ENCODE measurements around the gene TSPAN9.

TSPAN9 gene

GRCh38 chr12:3304436-3305165 lies 227.4 kb downstream of the TSPAN9 start:
- DNase-seq, result peak; percentile 72

DNA sequence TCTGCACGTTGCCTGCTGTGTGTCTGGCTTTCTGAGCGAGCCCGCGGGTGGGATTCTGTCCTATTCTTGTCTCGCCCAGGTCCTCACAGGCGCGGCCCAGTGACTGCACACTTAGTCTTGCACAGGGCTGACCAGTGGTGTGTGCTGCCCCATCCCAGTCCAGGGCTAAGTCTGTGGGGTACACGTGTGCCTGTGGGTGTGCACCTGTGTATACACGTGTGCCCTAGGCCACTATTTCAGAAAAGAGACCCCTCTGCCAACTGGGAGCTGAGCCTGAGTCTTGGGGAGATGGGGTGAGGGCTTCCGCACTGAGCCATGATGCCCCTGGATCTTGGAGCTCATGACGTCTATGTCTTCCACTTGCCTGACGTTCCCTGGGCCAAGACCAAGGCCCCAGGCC lies 228.3 kb downstream of the TSPAN9 start:
- no peak for DNase-seq

- DNase-seq, result no peak
Observed at GRCh38 chr12:3305904-3306619, 228.9 kb downstream of the TSPAN9 start.

- DNase-seq, result peak; percentile 21
Observed at GRCh38 chr12:3307389-3307788, 230.2 kb downstream of the TSPAN9 start.

- DNase-seq, result no peak
Observed at GRCh38 chr12:3308063-3308462, 230.9 kb downstream of the TSPAN9 start.

DNA sequence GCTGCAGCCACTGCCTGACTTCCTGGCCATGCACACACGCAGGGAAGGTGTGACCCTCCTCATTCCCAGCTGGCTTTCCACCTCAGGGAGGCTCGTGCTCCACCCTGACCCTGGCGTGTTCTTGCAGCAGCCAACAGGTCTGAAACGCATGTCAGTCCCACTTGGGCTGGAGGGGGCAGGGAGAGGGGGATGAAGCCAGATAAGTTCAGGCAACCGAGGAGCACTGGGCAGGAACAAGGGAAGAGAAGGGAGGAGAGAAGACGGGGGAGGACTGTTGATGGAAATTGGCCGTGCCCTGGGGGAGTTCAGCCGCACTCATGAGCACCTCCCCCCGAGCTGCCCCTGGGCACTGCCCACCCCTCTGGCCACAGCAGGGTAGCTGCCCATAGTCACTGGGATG lies 231.4 kb downstream of the TSPAN9 start:
- DNase-seq, result no peak

DNA sequence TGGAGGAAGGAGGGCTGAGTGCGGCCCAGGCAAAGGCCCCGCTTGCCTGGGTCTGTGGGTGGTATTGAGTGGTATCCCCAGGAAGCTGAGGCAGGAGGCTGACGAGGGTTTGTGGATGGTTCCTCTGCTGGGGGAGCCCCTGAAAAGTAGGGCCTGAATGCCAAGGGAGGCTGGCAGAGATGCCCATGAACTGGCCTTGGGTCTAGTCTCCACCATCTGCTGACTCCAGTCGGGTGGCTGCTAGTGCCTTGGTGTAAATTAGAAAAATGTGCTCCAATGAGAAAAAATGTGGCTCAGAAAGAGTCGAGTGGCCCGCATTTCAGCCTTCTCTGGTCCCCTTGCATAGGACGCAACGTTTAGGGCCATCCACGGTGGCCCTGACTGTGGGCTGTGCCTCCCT lies 232.6 kb downstream of the TSPAN9 start:
- DNase-seq, result no peak

DNA sequence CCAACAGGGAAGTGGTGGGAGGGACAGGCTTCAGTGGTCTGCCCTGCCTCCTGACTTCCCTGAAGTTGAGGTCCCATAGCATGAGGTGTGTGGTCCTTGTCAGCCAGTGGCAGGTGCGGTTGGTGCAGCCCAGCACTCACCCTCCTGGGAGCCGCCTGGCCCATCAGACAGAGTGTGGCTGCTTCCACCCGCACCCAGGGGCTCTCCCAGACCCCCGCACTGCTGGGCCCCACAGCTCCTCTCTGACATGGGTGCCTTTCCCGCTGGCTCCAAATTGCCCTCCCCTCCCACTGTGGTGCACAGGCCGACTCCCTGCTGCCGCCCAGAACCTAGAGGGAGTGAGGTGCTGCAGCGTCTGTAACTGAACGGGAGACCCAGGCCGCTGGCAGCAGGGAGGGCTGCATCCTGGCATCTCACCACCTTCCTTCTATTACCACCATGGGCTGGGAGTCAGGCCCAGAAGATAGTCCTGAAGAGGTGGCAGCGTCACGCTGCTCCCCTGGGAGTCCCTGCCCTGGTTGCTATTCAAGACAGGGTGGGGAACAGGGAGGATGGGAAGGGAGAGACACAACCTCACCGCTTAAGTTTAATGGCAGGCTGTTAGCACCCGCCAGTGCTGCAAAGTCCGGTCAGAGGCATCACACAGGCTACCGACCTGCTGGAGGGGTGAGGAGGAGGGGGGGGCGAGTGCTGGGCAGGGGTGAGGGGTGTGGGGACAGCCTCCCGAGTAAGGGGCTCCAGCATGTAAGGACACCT lies 233.3 kb downstream of the TSPAN9 start:
- DNase-seq, result no peak

DNA sequence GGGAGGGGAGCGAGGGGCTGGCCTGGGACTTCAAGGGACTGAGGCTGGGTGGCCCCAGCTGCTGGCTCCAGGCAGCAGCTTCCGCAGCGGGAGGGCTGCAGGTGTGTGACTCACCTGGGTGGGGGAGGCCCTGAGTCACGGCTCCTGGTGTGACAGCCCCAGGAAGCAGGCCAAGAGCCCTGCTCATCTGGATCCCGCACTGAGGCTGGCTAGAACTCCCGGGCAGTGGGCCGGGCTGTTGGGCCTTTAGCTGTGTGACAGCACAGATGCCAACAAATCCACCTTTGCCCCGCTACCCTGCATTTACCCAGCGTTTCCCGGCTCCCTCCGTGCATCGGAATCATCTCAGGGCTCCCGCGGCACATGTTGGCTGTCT lies 233.8 kb downstream of the TSPAN9 start:
- DNase-seq, result no peak

- DNase-seq, result no peak
Observed at GRCh38 chr12:3311491-3312103, 234.4 kb downstream of the TSPAN9 start.

- peak; percentile 77 for DNase-seq
Observed at GRCh38 chr12:3313066-3313465, 235.9 kb downstream of the TSPAN9 start.

- no peak for DNase-seq
Observed at GRCh38 chr12:3313675-3314663, 236.8 kb downstream of the TSPAN9 start.

- peak; percentile 25 for DNase-seq
Observed at GRCh38 chr12:3315201-3315661, 238.1 kb downstream of the TSPAN9 start.

DNA sequence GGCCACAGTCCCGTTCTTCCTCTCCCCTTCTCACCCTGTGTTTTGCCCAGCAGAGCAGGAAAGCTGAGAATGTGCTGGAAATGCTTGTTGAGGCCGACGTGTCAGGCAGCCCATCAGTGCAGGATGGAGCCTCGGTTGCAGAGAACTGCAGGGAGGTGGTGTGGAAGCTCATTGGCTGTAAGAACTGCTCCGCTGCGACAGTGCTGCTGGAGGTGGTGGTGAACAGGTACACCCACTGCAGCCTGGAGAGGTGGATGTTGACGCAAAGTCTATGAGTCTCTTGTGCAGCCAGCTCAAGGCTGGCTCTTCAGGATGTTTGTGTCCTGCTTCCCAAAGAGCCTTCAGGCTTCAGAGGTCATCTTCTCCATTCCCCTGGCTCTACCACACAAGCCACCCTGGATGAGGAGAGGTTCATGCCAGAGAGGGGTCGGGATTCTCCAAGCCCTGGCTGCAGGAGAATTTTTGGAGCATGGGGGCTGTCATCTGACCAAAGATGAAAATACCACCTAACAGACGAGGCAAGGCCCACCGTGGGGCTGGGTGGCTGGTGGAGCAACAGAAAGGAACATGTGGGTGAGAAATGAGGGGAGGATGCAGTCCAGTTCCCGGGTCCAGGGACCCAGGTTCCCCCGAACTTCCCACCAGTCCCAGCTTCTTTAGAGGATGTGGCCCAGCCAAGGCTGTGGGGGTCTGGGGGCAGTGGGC lies 239.7 kb downstream of the TSPAN9 start:
- no peak for DNase-seq

- DNase-seq, result no peak
Observed at GRCh38 chr12:3317481-3317815, 240.3 kb downstream of the TSPAN9 start.

DNA sequence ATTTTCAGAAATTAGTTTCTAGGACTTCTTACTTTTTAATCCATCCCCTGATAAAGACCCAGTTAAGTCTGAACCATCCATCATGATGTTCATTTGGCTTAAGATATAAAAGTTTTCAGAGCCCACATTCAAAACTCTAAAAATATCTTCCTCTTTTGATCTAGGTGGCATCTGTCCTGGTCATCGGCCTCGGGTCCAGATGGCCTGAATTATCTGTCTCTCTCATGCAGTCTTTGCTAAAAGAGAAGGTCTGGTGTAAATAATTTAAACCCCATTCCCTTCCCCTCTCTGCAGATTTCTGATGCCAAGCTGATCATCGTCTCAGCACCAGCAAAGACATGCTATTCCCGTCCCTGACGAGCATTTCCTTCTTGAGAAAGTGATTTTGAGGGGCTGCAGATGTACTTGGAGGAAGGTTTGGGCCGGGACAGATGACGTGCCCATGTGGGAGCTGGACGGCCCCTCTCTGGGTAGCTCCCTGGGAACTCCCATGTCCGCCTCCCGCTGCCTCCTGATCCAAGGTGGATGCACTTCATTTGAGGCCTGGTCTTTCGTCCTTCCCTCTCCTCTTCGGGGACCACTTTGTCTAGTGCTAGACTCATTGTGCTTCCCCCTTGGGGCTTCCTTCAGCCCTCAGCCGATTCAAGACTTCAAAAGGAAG lies 240.8 kb downstream of the TSPAN9 start:
- no peak for DNase-seq

- DNase-seq, result no peak
Observed at GRCh38 chr12:3319723-3320492, 242.7 kb downstream of the TSPAN9 start.

GRCh38 chr12:3320881-3321509 lies 243.8 kb downstream of the TSPAN9 start:
- no peak for DNase-seq

DNA sequence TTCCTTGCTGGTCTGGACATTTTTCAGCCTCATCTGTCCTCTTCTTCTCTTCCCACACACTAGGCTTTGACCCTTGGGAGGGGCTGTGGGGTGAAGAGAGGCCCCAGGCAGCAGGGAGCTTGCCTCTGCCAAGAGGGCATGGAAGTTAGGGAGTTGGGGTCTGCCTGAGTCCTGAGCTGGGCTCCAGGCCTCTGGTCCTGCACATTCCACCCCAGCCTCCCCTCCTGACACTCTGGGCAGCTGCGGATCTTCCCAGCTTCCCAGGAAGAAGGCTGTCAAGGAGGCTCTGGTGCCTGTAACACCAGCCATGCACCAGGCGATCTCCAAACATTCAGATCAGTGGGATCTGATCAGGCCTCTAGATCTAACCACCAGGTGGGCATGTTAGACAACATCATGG lies 244.7 kb downstream of the TSPAN9 start:
- DNase-seq, result no peak

All from fibroblast of skin of right quadriceps (primary cell).